HuH-7.5 (cell line): Measurements from ENCODE around the gene KIF19.

ENCODE experiments used
- DNase-seq: peaks from one replicate; pipeline ENCODE4 v3.0.0; 2011; ENCODE audit warnings: low spot score

The KIF19 gene

GRCh38 chr17:74305865-74306654 lies 20.0 kb upstream of the KIF19 start:
- DNase-seq = no peak

- DNase-seq = no peak
These were observed 17.8 kb upstream of the KIF19 start for GRCh38 chr17:74307984-74308773.

- DNase-seq = no peak
These were observed 16.1 kb upstream of the KIF19 start for GRCh38 chr17:74309902-74310301.

- no peak for DNase-seq
These were observed 11.1 kb upstream of the KIF19 start for GRCh38 chr17:74314877-74315276.

- no peak for DNase-seq
These were observed 9.8 kb upstream of the KIF19 start for GRCh38 chr17:74316220-74316619.

GRCh38 chr17:74317071-74317470 lies 9.0 kb upstream of the KIF19 start:
- DNase-seq = no peak

GRCh38 chr17:74318391-74318790 lies 7.6 kb upstream of the KIF19 start:
- DNase-seq = no peak

GRCh38 chr17:74324521-74324920 lies 1.5 kb upstream of the KIF19 start:
- DNase-seq = no peak

GRCh38 chr17:74325376-74325742 lies 667 bp upstream of the KIF19 start:
- no peak for DNase-seq

- DNase-seq = no peak
These were observed 480 bp downstream of the KIF19 start for GRCh38 chr17:74326506-74326905.

GRCh38 chr17:74328487-74328886 lies 2.5 kb downstream of the KIF19 start:
- no peak for DNase-seq

GRCh38 chr17:74329378-74329777 lies 3.4 kb downstream of the KIF19 start:
- no peak for DNase-seq

GRCh38 chr17:74330446-74330845 lies 4.4 kb downstream of the KIF19 start:
- no peak for DNase-seq

GRCh38 chr17:74332017-74332650 lies 6.1 kb downstream of the KIF19 start:
- no peak for DNase-seq

GRCh38 chr17:74332763-74333283 lies 6.8 kb downstream of the KIF19 start:
- DNase-seq = no peak

GRCh38 chr17:74334393-74335039 lies 8.5 kb downstream of the KIF19 start:
- no peak for DNase-seq

- DNase-seq = no peak
These were observed 9.6 kb downstream of the KIF19 start for GRCh38 chr17:74335529-74336062.

GRCh38 chr17:74336307-74336706 lies 10.3 kb downstream of the KIF19 start:
- no peak for DNase-seq

- no peak for DNase-seq
These were observed 11.9 kb downstream of the KIF19 start for GRCh38 chr17:74337834-74338500.

GRCh38 chr17:74339537-74340195 lies 13.6 kb downstream of the KIF19 start:
- no peak for DNase-seq

- no peak for DNase-seq
These were observed 14.5 kb downstream of the KIF19 start for GRCh38 chr17:74340470-74341023.
